Thyroid gland (tissue), 4 donors: ENCODE data around the gene OR2T1.
"Not testable (repeated sequence)": the region's sequence is repeated elsewhere in the genome, so short reads cannot be mapped to it uniquely, and the experiment has no call there.

ENCODE experiments used
- CTCF ChIP-seq, 6 experiments: fragments of 200-600 bp in 3 of 6; fragments of 450-650 bp in 3 of 6; sonication (generic) in 3 of 6; IDR thresholded peaks; one replicate each; pipeline ENCODE4 v1.5.1; 2016 to 2019; ENCODE audit warnings: antibody characterized with exemption in 6 of 6, mild to moderate bottlenecking in 2 of 6, inconsistent platforms in 1 of 6, moderate library complexity in 1 of 6
- POLR2A ChIP-seq, 2 donors: fragments of 450-650 bp; IDR thresholded peaks; one replicate each; pipeline ENCODE4 v1.6.1; 2017; ENCODE audit warnings: antibody characterized with exemption in 2 of 2, mild to moderate bottlenecking in 2 of 2, moderate library complexity in 1 of 2

GRCh38 chr1:248448409-248449074, 45.7 kb downstream of the OR2T1 start:
- TF ChIP-seq CTCF, POLR2A (IDR thresholded peaks at IDR 0.05): not testable (repeated sequence)
